Erythroblast (primary cell): ENCODE data around the gene RPH3AL.

Experiments used
- GATA1 ChIP-seq: IDR thresholded peaks from 2 replicates; pipeline ENCODE4 v1.6.1; 2011; ENCODE audit warnings: low read depth, mild to moderate bottlenecking, control low read depth, low read length, moderate library complexity
- POLR2A ChIP-seq: IDR thresholded peaks from 2 replicates; pipeline ENCODE4 v1.6.1; 2011; ENCODE audit warnings: mild to moderate bottlenecking, low read length

- TF ChIP-seq POLR2A (no peak), GATA1 (no peak)
These were observed 31.4 kb upstream of the RPH3AL start for GRCh38 chr17:383771-384621.
